Ascending aorta (tissue), 2 donors: Measurements from ENCODE around the gene FAR1. TPM values are rescaled to one million over a fixed set of nuclear protein-coding genes. Genes with fewer than 3 reads are reported as not detected.
A peak's percentile ranks its signal among the peaks of the same experiment; 100 is the strongest.

Source experiments
- DNase-seq, 2 donors: peaks; one replicate each; pipeline ENCODE4 v3.0.0-alpha.2; 2019; ENCODE audit warnings: low spot score in 2 of 2
- H3K27ac ChIP-seq, 2 donors: fragments of 200-600 bp; sonication (generic); one replicate each; pipeline ENCODE4 v1.5.1; 2016 to 2017; ENCODE audit warnings: mild to moderate bottlenecking in 1 of 2
- H3K27me3 ChIP-seq: fragments of 200-600 bp; sonication (generic); one replicate; pipeline ENCODE4 v1.5.1; 2017
- H3K36me3 ChIP-seq, 2 donors: fragments of 200-600 bp; sonication (generic); one replicate each; pipeline ENCODE4 v1.5.1; 2016
- H3K4me1 ChIP-seq, 2 donors: fragments of 200-600 bp; sonication (generic); one replicate each; pipeline ENCODE4 v1.5.1; 2016 to 2017; ENCODE audit warnings: mild to moderate bottlenecking in 1 of 2
- H3K4me3 ChIP-seq, 2 donors: fragments of 200-600 bp; sonication (generic); one replicate each; pipeline ENCODE4 v1.5.1; 2016 to 2017; ENCODE audit warnings: mild to moderate bottlenecking in 1 of 2
- H3K9me3 ChIP-seq, 2 donors: fragments of 200-600 bp; sonication (generic); one replicate each; pipeline ENCODE4 v1.5.1; 2016
- intact Hi-C: fragments of 100-400 bp; cut with DNase I; formaldehyde crosslinking; loops from one replicate; pipeline ENCODE4 v1.15.1; 2023
- total RNA-seq: library from RNA; depleted of rRNA; stranded (reverse); fragments of >200 nt; gene quantifications from one replicate; pipeline ENCODE4 v1.1.0, GENCODE V29; 2016
- TF ChIP-seq, protein P1 (sequence below), 3 experiments: fragments of 200-600 bp in 2 of 3; fragments of 450-650 bp in 1 of 3; sonication (generic) in 2 of 3; IDR thresholded peaks; one replicate each; pipeline ENCODE4 v1.5.1; 2016 to 2019; ENCODE audit warnings: antibody characterized with exemption in 3 of 3, mild to moderate bottlenecking in 1 of 3, moderate library complexity in 1 of 3

Gene FAR1
- total RNA-seq, 1 donor from 2014 or later = 66.0 TPM

GRCh38 chr11:13772223-13773046, 104.0 kb downstream of the FAR1 start:
- TF ChIP-seq, protein P1, sequence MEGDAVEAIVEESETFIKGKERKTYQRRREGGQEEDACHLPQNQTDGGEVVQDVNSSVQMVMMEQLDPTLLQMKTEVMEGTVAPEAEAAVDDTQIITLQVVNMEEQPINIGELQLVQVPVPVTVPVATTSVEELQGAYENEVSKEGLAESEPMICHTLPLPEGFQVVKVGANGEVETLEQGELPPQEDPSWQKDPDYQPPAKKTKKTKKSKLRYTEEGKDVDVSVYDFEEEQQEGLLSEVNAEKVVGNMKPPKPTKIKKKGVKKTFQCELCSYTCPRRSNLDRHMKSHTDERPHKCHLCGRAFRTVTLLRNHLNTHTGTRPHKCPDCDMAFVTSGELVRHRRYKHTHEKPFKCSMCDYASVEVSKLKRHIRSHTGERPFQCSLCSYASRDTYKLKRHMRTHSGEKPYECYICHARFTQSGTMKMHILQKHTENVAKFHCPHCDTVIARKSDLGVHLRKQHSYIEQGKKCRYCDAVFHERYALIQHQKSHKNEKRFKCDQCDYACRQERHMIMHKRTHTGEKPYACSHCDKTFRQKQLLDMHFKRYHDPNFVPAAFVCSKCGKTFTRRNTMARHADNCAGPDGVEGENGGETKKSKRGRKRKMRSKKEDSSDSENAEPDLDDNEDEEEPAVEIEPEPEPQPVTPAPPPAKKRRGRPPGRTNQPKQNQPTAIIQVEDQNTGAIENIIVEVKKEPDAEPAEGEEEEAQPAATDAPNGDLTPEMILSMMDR (IDR thresholded peaks at IDR 0.05) = peak in 1 of 3 experiments; percentile 18
- Histone ChIP-seq H3K36me3 (no peaks in the 10 kb centered on the region), H3K4me1 (no peaks in the 10 kb centered on the region), H3K9me3 (no peaks in the 10 kb centered on the region), H3K27ac (no peak overlapping the region), H3K4me3 (no peak overlapping the region), H3K27me3 (no peaks in the 10 kb centered on the region)
- DNase-seq = no peak
- intact Hi-C loops = no loop called here

DNA sequence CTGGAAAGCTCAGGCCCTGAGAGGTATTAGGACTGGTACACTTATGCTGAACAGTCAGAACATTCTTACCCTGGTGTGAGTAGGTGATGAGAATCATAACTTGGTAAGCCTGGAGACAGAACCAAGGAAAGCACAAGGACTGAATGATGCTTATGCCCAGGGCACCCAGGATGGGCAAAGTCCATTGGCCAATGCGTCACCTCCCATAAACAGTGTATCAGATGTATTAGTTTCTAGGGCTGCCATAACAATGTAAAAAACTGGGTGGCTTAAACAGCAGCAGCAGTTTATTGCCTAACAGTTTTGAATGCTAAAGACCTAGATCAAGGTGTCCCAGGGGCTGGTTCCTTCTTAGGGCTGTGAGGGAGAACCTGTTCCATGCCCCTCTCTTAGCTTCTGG, 107.0 kb downstream of the FAR1 start:
- H3K36me3 ChIP-seq = no peaks in the 10 kb centered on the region
- H3K4me1 ChIP-seq = no peaks in the 10 kb centered on the region
- H3K27ac ChIP-seq = no peak overlapping the region
- intact Hi-C loops = no loop called here
- H3K27me3 ChIP-seq = no peaks in the 10 kb centered on the region
- no peak overlapping the region for H3K4me3 ChIP-seq
- H3K9me3 ChIP-seq = no peaks in the 10 kb centered on the region
- DNase-seq = no peak
- TF ChIP-seq, protein P1 (IDR thresholded peaks at IDR 0.05) = no peak

GRCh38 chr11:13776134-13776815, 107.8 kb downstream of the FAR1 start:
- intact Hi-C loops = no loop called here
- Histone ChIP-seq H3K4me3 (no peak overlapping the region), H3K9me3 (no peaks in the 10 kb centered on the region), H3K27me3 (no peaks in the 10 kb centered on the region), H3K4me1 (no peaks in the 10 kb centered on the region), H3K36me3 (no peaks in the 10 kb centered on the region), H3K27ac (no peak overlapping the region)
- TF ChIP-seq, protein P1 (IDR thresholded peaks at IDR 0.05) = no peak
- no peak for DNase-seq

GRCh38 chr11:13777341-13777985, 109.0 kb downstream of the FAR1 start:
- H3K9me3 ChIP-seq = no peaks in the 10 kb centered on the region
- no peak overlapping the region for H3K27ac ChIP-seq
- H3K27me3 ChIP-seq = no peaks in the 10 kb centered on the region
- intact Hi-C loops = no loop called here
- TF ChIP-seq, protein P1 (IDR thresholded peaks at IDR 0.05) = no peak
- H3K36me3 ChIP-seq = no peaks in the 10 kb centered on the region
- H3K4me1 ChIP-seq = no peaks in the 10 kb centered on the region
- H3K4me3 ChIP-seq = no peak overlapping the region
- DNase-seq = no peak

DNA sequence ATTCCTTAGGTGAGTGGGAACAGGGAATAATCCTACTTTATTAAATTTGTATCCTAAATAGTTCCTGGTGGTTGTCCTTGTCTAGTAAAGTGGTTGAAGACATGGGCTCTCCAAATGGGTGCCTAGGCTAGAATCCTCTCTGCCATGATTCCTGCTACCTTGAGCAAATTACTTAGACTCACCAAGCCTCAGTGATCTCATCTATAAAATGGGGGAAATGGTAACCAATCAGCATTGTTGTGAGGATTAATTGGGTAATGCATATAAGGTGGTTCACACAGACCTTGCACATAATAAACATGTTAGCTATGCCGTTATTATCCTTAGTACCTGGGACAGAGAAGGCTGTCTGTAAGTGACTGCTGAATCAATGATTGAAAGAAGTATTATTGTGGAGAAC, 109.9 kb downstream of the FAR1 start:
- intact Hi-C loops = no loop called here
- DNase-seq = no peak
- H3K4me1 ChIP-seq = no peaks in the 10 kb centered on the region
- no peak overlapping the region for H3K27ac ChIP-seq
- no peaks in the 10 kb centered on the region for H3K27me3 ChIP-seq
- no peak overlapping the region for H3K4me3 ChIP-seq
- H3K9me3 ChIP-seq = no peaks in the 10 kb centered on the region
- TF ChIP-seq, protein P1 (IDR thresholded peaks at IDR 0.05) = no peak
- no peaks in the 10 kb centered on the region for H3K36me3 ChIP-seq
